HG02610 (cell line): Measurements from ENCODE around the gene KIF1A.
A peak's percentile ranks its signal among the peaks of the same experiment; 100 is the strongest.

ENCODE experiments used
- ATAC-seq: cut with Tn5 transposase; IDR thresholded peaks from one replicate; pipeline ENCODE4 v1.9.1; 2021; ENCODE audit warnings: mild to moderate bottlenecking, moderate library complexity; ENCODE audit not compliant: unreplicated experiment

Gene KIF1A

GRCh38 chr2:240768216-240768615 lies 51.8 kb downstream of the KIF1A start:
- no peak for ATAC-seq

GRCh38 chr2:240767341-240767740 lies 52.7 kb downstream of the KIF1A start:
- ATAC-seq: no peak

- ATAC-seq: no peak
Observed at GRCh38 chr2:240766072-240766471, 53.9 kb downstream of the KIF1A start.

- no peak for ATAC-seq
Observed at GRCh38 chr2:240765007-240765406, 55.0 kb downstream of the KIF1A start.

- no peak for ATAC-seq
Observed at GRCh38 chr2:240764605-240765004, 55.4 kb downstream of the KIF1A start.

GRCh38 chr2:240762971-240763370 lies 57.0 kb downstream of the KIF1A start:
- ATAC-seq: no peak

- no peak for ATAC-seq
Observed at GRCh38 chr2:240762249-240762648, 57.8 kb downstream of the KIF1A start.

GRCh38 chr2:240760576-240761246 lies 59.3 kb downstream of the KIF1A start:
- ATAC-seq: no peak

GRCh38 chr2:240760121-240760520 lies 59.9 kb downstream of the KIF1A start:
- ATAC-seq: no peak

- peak; percentile 54 for ATAC-seq
Observed at GRCh38 chr2:240759459-240759858, 60.6 kb downstream of the KIF1A start.

GRCh38 chr2:240757086-240757614 lies 62.9 kb downstream of the KIF1A start:
- no peak for ATAC-seq

GRCh38 chr2:240752209-240752608 lies 67.8 kb downstream of the KIF1A start:
- no peak for ATAC-seq

GRCh38 chr2:240750409-240750808 lies 69.6 kb downstream of the KIF1A start:
- no peak for ATAC-seq

- ATAC-seq: no peak
Observed at GRCh38 chr2:240749516-240749915, 70.5 kb downstream of the KIF1A start.

- ATAC-seq: no peak
Observed at GRCh38 chr2:240747256-240747655, 72.8 kb downstream of the KIF1A start.

- ATAC-seq: no peak
Observed at GRCh38 chr2:240746671-240747070, 73.3 kb downstream of the KIF1A start.

- ATAC-seq: no peak
Observed at GRCh38 chr2:240745962-240746361, 74.1 kb downstream of the KIF1A start.

- ATAC-seq: no peak
Observed at GRCh38 chr2:240745456-240745855, 74.6 kb downstream of the KIF1A start.

GRCh38 chr2:240742602-240743095 lies 77.4 kb downstream of the KIF1A start:
- no peak for ATAC-seq

GRCh38 chr2:240741091-240741490 lies 78.9 kb downstream of the KIF1A start:
- ATAC-seq: no peak

- no peak for ATAC-seq
Observed at GRCh38 chr2:240739797-240740196, 80.2 kb downstream of the KIF1A start.

- ATAC-seq: no peak
Observed at GRCh38 chr2:240737958-240738357, 82.1 kb downstream of the KIF1A start.

- no peak for ATAC-seq
Observed at GRCh38 chr2:240737512-240737911, 82.5 kb downstream of the KIF1A start.
